Testis (tissue), 3 donors: ENCODE results near the gene C1orf35. TPM values are rescaled to one million over a fixed set of nuclear protein-coding genes. Genes with fewer than 3 reads are reported as not detected.

Experiments
- DNase-seq: peaks from one replicate; pipeline ENCODE4 v3.0.0-alpha.2; 2019
- H3K27ac ChIP-seq, 2 donors: fragments of 200-600 bp; sonication (generic); one replicate each; pipeline ENCODE4 v1.5.1; 2019
- H3K27me3 ChIP-seq: fragments of 200-600 bp; sonication (generic); one replicate; pipeline ENCODE4 v1.5.1; 2019
- H3K36me3 ChIP-seq: fragments of 200-600 bp; sonication (generic); one replicate; pipeline ENCODE4 v1.5.1; 2017; ENCODE audit warnings: low read depth; ENCODE audit errors: missing control alignments
- H3K4me1 ChIP-seq: fragments of 200-600 bp; sonication (generic); one replicate; pipeline ENCODE4 v1.5.1; 2019
- H3K4me3 ChIP-seq, 2 donors: fragments of 200-600 bp; sonication (generic); one replicate each; pipeline ENCODE4 v1.5.1; 2017 to 2019
- H3K9me3 ChIP-seq: fragments of 200-600 bp; sonication (generic); one replicate; pipeline ENCODE4 v1.5.1; 2017
- CTCF ChIP-seq, 3 experiments: fragments of 450-650 bp in 2 of 3; fragments of 200-600 bp in 1 of 3; sonication (generic) in 1 of 3; IDR thresholded peaks; one replicate each; pipeline ENCODE4 v1.5.1; 2016 to 2019; ENCODE audit warnings: antibody characterized with exemption in 3 of 3, mild to moderate bottlenecking in 2 of 3, moderate library complexity in 1 of 3
- POLR2A ChIP-seq: fragments of 450-650 bp; IDR thresholded peaks from one replicate; pipeline ENCODE4 v1.6.1; 2017; ENCODE audit warnings: antibody characterized with exemption, mild to moderate bottlenecking, moderate library complexity
- whole genome bisulfite sequencing, 2 donors: methylation state at CpG; one replicate each; pipeline ENCODE4 v1.1.5; 2018; 5-methylcytosine and 5-hydroxymethylcytosine counted together
- intact Hi-C: fragments of 100-400 bp; cut with DNase I; formaldehyde crosslinking; loops from one replicate; pipeline ENCODE4 v1.15.1; 2023; ENCODE audit warnings: low total_unique reads
- polyA plus RNA-seq: library from polyadenylated mRNA; stranded (reverse); fragments of 350-450 nt; fragmentation: Illumina TruSeq; extraction: RNeasy Lipid Tissue Mini Kit (QIAGEN cat#74804); gene quantifications from one replicate; pipeline ENCODE4 v1.2.3, GENCODE V29; 2014; ENCODE audit warnings: low read depth, low replicate concordance; ENCODE audit not compliant: insufficient read depth
- total RNA-seq, 2 donors: library from RNA; depleted of rRNA; stranded (reverse); fragments of >200 nt; gene quantifications; one replicate each; pipeline ENCODE4 v1.2.3, GENCODE V29; 2016

The C1orf35 gene
- total and polyA plus RNA-seq, 3 donors from 2014 or later: 11.3 to 25.0 (median 19.4) TPM

GRCh38 chr1:228082918-228083870 lies 19.9 kb downstream of the C1orf35 start:
- Histone ChIP-seq H3K36me3 (no peaks in the 10 kb centered on the region), H3K4me3 (peak overlapping the region; percentile 99 to 100), H3K4me1 (peaks cover 47% of the 10 kb centered on the region), H3K9me3 (no peaks in the 10 kb centered on the region), H3K27ac (peak overlapping the region; percentile 99 to 100), H3K27me3 (no peaks in the 10 kb centered on the region)
- TF ChIP-seq CTCF (IDR thresholded peaks at IDR 0.05) (no peak), POLR2A (no peak)
- DNase-seq: peak; percentile 47
- WGBS, 2 donors: 0 to 1% methylated on average over 12 to 78 of the region's 79 CpGs
- intact Hi-C loops: no loop called here

GRCh38 chr1:228082214-228082917 lies 20.8 kb downstream of the C1orf35 start, which contains the start of gene ARF1:
ARF1 (plus strand) TSS chr1:228082708; CDS start chr1:228097115, 14,407 bp downstream.
- Histone ChIP-seq H3K9me3 (no peaks in the 10 kb centered on the region), H3K4me3 (peak within 1 kb of the TSS; percentile 99 to 100), H3K36me3 (no peaks in the 10 kb centered on the region), H3K27me3 (no peaks in the 10 kb centered on the region), H3K27ac (peak within 1 kb of the TSS; percentile 99 to 100), H3K4me1 (peaks cover 39% of the 10 kb centered on the region)
- 0% methylated on average over 85 of the region's 87 CpGs; no CpG with 5 or more reads in 1 of the 2 donors for WGBS, 2 donors
- DNase-seq: peak; percentile 94
- peak in 2 of 3 experiments; percentile 34 to 36 for TF ChIP-seq CTCF (IDR thresholded peaks at IDR 0.05)
- peak; percentile 91 for TF ChIP-seq POLR2A
- intact Hi-C loops: no loop called here

- TF ChIP-seq POLR2A (no peak), CTCF (IDR thresholded peaks at IDR 0.05) (no peak)
- 15 to 30% methylated on average over 7 to 22 of the region's 31 CpGs for WGBS, 2 donors
- Histone ChIP-seq H3K4me3 (peak overlapping the region; percentile 99 to 100), H3K36me3 (no peaks in the 10 kb centered on the region), H3K27me3 (no peaks in the 10 kb centered on the region), H3K9me3 (no peaks in the 10 kb centered on the region), H3K4me1 (peaks cover 36% of the 10 kb centered on the region), H3K27ac (peak overlapping the region; percentile 99 to 100)
- DNase-seq: no peak
- intact Hi-C loops: no loop called here
Observed at GRCh38 chr1:228081578-228082213, 21.4 kb downstream of the C1orf35 start.

- TF ChIP-seq CTCF (IDR thresholded peaks at IDR 0.05): no peak
- no peak for TF ChIP-seq POLR2A
- Histone ChIP-seq H3K36me3 (no peaks in the 10 kb centered on the region), H3K9me3 (no peaks in the 10 kb centered on the region), H3K4me1 (peaks cover 31% of the 10 kb centered on the region), H3K27me3 (no peaks in the 10 kb centered on the region), H3K27ac (no peak overlapping the region), H3K4me3 (peak overlapping the region in 1 of 2 donors; percentile 100)
- no peak for DNase-seq
- WGBS, 2 donors: 64 to 73% methylated on average over 2 to 7 of the region's 7 CpGs
- intact Hi-C loops: no loop called here
Observed at GRCh38 chr1:228081144-228081543, 22.0 kb downstream of the C1orf35 start.
